Endothelial cell of umbilical vein (primary cell): Measurements from ENCODE around the gene ARMH1. TPM values are rescaled to one million over a fixed set of nuclear protein-coding genes. Genes with fewer than 3 reads are reported as not detected.

Experiments used
- BruUV-seq: library from RNA; stranded (reverse); fragments of 400-500 nt; replicated peaks from 2 replicates; lab custom pipeline; 2021; lab: Mats Ljungman, UMichigan
- CTCF ChIA-PET: fragments of 300-600, 350-600 bp; sonication (Branson Sonifier 250); formaldehyde crosslinking; loops from one replicate; lab custom pipeline; 2021; ENCODE audit warnings: antibody characterized with exemption, inconsistent platforms; lab: Charles Lee
- POLR2A ChIA-PET: fragments of 300-600, 350-600 bp; sonication (Branson Sonifier 250); formaldehyde crosslinking; loops from one replicate; lab custom pipeline; 2021; ENCODE audit warnings: antibody characterized with exemption, inconsistent platforms; lab: Charles Lee
- DNase-seq: peaks from one replicate; pipeline ENCODE4 v3.0.0-alpha.2; 2011; ENCODE audit warnings: low read depth, low spot score
- FAIRE-seq: peaks from 2 replicates; lab custom pipeline; 2011; peaks lifted over from hg19 to GRCh38; lab: Jason Lieb, UNC
- H2AFZ ChIP-seq: 2 replicates; pipeline ENCODE4 v1.6.0; 2012; ENCODE audit warnings: low read depth, low read length, control low read depth, inconsistent platforms
- H3K27ac ChIP-seq: 2 replicates; pipeline ENCODE4 v1.5.1; 2011; ENCODE audit warnings: low read depth, mild to moderate bottlenecking, control low read depth, low read length, moderate library complexity; ENCODE audit not compliant: insufficient read depth
- H3K27me3 ChIP-seq, 2 experiments: 2 replicates each; pipeline versions ENCODE4 v1.6.0 to v1.6.1; 2011; ENCODE audit warnings: low read length in 2 of 2, mixed read lengths in 1 of 2; ENCODE audit not compliant: control insufficient read depth in 2 of 2, insufficient read depth in 2 of 2
- H3K36me3 ChIP-seq, 2 experiments: 2 replicates in 1 of 2; 3 replicates in 1 of 2; pipeline ENCODE4 v1.5.1; 2011; ENCODE audit warnings: low read length in 2 of 2, mild to moderate bottlenecking in 1 of 2, moderate library complexity in 1 of 2; ENCODE audit not compliant: control insufficient read depth in 2 of 2, insufficient read depth in 2 of 2; ENCODE audit errors: extremely low read depth in 1 of 2
- H3K4me1 ChIP-seq: 3 replicates; pipeline ENCODE4 v1.5.1; 2011; ENCODE audit warnings: mild to moderate bottlenecking, low read length; ENCODE audit not compliant: control insufficient read depth, insufficient read depth; ENCODE audit errors: extremely low read depth
- H3K4me2 ChIP-seq: 2 replicates; pipeline ENCODE4 v1.6.1; 2011; ENCODE audit warnings: low read length, control low read depth, mixed read lengths; ENCODE audit not compliant: insufficient read depth
- H3K4me3 ChIP-seq, 3 experiments: fragments of 200-600 bp in 1 of 3; sonication (generic), shearing (Covaris generic) in 1 of 3; replicated peaks in 1 of 3; 2 replicates each; pipeline ENCODE4 v1.5.1; 2011 to 2016; ENCODE audit warnings: control low read depth in 3 of 3, low read length in 3 of 3, mild to moderate bottlenecking in 2 of 3, inconsistent platforms in 1 of 3, low read depth in 1 of 3, moderate library complexity in 1 of 3; ENCODE audit not compliant: insufficient read depth in 1 of 3
- H3K79me2 ChIP-seq: 2 replicates; pipeline ENCODE4 v1.6.0; 2012; ENCODE audit warnings: low read length, inconsistent platforms; ENCODE audit not compliant: control insufficient read depth, insufficient read depth
- H3K9ac ChIP-seq: replicated peaks from 2 replicates; pipeline ENCODE3; 2011; ENCODE audit warnings: low read length, control low read depth; ENCODE audit not compliant: insufficient read depth; ENCODE audit errors: extremely low read depth
- H3K9me1 ChIP-seq: replicated peaks from 3 replicates; pipeline ENCODE4 v1.6.0; 2011; ENCODE audit warnings: mild to moderate bottlenecking, low read length; ENCODE audit not compliant: control insufficient read depth, insufficient read depth; ENCODE audit errors: extremely low read depth
- H3K9me3 ChIP-seq: replicated peaks from 2 replicates; pipeline ENCODE4 v1.5.1; 2012; ENCODE audit warnings: low read length, inconsistent platforms; ENCODE audit not compliant: control insufficient read depth, insufficient read depth
- H4K20me1 ChIP-seq: replicated peaks from 2 replicates; pipeline ENCODE3; 2011; ENCODE audit warnings: mild to moderate bottlenecking, low read length; ENCODE audit not compliant: control insufficient read depth, insufficient read depth; ENCODE audit errors: extremely low read depth
- EZH2 ChIP-seq: IDR thresholded peaks from 2 replicates; pipeline ENCODE4 v1.6.1; 2012; ENCODE audit warnings: borderline replicate concordance, low read depth, mild to moderate bottlenecking, moderate library complexity, low read length, inconsistent platforms; ENCODE audit not compliant: severe bottlenecking
- FOS ChIP-seq: IDR thresholded peaks from 2 replicates; pipeline ENCODE4 v1.6.1; 2011; ENCODE audit warnings: mild to moderate bottlenecking, low read length, moderate library complexity, borderline replicate concordance; ENCODE audit not compliant: insufficient read depth
- JUN ChIP-seq: IDR thresholded peaks from 2 replicates; pipeline ENCODE4 v1.6.1; 2011; ENCODE audit warnings: borderline replicate concordance, low read depth; ENCODE audit not compliant: insufficient read length, insufficient read depth
- MYC ChIP-seq: IDR thresholded peaks from one replicate; pipeline ENCODE4 v1.6.1; 2011; ENCODE audit warnings: mild to moderate bottlenecking, low read depth, low read length
- POLR2A ChIP-seq: IDR thresholded peaks from 2 replicates; pipeline ENCODE4 v1.6.1; 2012; ENCODE audit warnings: low read depth, mild to moderate bottlenecking, control low read depth, low read length
- POLR2AphosphoS5 ChIP-seq: IDR thresholded peaks from 2 replicates; pipeline ENCODE4 v1.6.1; 2012; ENCODE audit warnings: low read depth, mild to moderate bottlenecking, control low read depth, low read length, moderate library complexity; ENCODE audit not compliant: insufficient read depth
- dilution Hi-C: fragments of 300-500 bp; cut with MboI; formaldehyde crosslinking; loops from one replicate; pipeline ENCODE4 v1.15.0; 2019; ENCODE audit warnings: low sequenced_read_pairs; ENCODE audit not compliant: extremely low pct_ligation_motif_present
- intact Hi-C: fragments of 100-400 bp; cut with micrococcal nuclease; formaldehyde crosslinking; loops from one replicate; pipeline ENCODE4 v1.10.0; 2022
- polyA plus RNA-seq, 4 experiments: library from polyadenylated mRNA; depleted of rRNA in 3 of 4; stranded (reverse) in 3 of 4; unstranded in 1 of 4; fragments of >200 nt; gene quantifications; 2 replicates each; pipeline versions ENCODE4 v1.2.1 to v1.2.3, GENCODE V29; 2011 to 2012; ENCODE audit warnings: missing spikeins in 1 of 4
- total RNA-seq: library from RNA; stranded (reverse); gene quantifications from 2 replicates; pipeline ENCODE4 v1.2.3, GENCODE V29; 2021
- TF ChIP-seq, protein P1 (sequence below): IDR thresholded peaks from 2 replicates; pipeline ENCODE4 v1.6.1; 2011; ENCODE audit not compliant: insufficient read depth, insufficient read length
- TF ChIP-seq, protein P2 (sequence below), 2 donors: IDR thresholded peaks; 1 replicate in 1 of 2; 2 replicates in 1 of 2; pipeline ENCODE4 v1.5.1; 2011; ENCODE audit warnings: low read length in 2 of 2, mild to moderate bottlenecking in 2 of 2, moderate library complexity in 2 of 2, control low read depth in 1 of 2, inconsistent platforms in 1 of 2, low read depth in 1 of 2; ENCODE audit not compliant: insufficient read depth in 1 of 2; ENCODE audit errors: extremely low read depth in 1 of 2

The ARMH1 gene
- total and polyA plus RNA-seq, 2 donors (not counting 3 experiments of a cell fraction or from before 2014, with no cell fraction given) = 0.17 TPM; not detected in 1

- H3K27ac ChIP-seq = no peak overlapping the region
- H3K4me2 ChIP-seq = no peak overlapping the region
- H3K36me3 ChIP-seq = no peaks in the 10 kb centered on the region
- ChIA-PET CTCF (interaction anchor here (0.8 to 1.5 kb wide), 2 partner anchors 12 to 23 kb away, joined by 3 to 6 read pairs; no protein-coding TSS in a partner anchor), POLR2A (no interaction called here)
- peaks cover 2% of the 10 kb centered on the region for H3K4me1 ChIP-seq
- intact Hi-C loops = no loop called here
- H3K27me3 ChIP-seq = peaks cover 2 to 4% of the 10 kb centered on the region in 2 experiments
- H3K9me1 ChIP-seq = no peaks in the 10 kb centered on the region
- no peaks in the 10 kb centered on the region for H3K79me2 ChIP-seq
- H3K9me3 ChIP-seq = no peaks in the 10 kb centered on the region
- dilution Hi-C loops = no loop called here
- DNase-seq (no peak), FAIRE-seq (no peak)
- no peaks in the 10 kb centered on the region for H4K20me1 ChIP-seq
- H3K4me3 ChIP-seq = no peak overlapping the region
- H3K9ac ChIP-seq = no peak overlapping the region
- TF ChIP-seq MYC (no peak), POLR2A (no peak), JUN (no peak), FOS (no peak), POLR2AphosphoS5 (no peak), EZH2 (no peak)
- TF ChIP-seq, protein P1, sequence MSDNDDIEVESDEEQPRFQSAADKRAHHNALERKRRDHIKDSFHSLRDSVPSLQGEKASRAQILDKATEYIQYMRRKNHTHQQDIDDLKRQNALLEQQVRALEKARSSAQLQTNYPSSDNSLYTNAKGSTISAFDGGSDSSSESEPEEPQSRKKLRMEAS = no peak
- TF ChIP-seq, protein P2, sequence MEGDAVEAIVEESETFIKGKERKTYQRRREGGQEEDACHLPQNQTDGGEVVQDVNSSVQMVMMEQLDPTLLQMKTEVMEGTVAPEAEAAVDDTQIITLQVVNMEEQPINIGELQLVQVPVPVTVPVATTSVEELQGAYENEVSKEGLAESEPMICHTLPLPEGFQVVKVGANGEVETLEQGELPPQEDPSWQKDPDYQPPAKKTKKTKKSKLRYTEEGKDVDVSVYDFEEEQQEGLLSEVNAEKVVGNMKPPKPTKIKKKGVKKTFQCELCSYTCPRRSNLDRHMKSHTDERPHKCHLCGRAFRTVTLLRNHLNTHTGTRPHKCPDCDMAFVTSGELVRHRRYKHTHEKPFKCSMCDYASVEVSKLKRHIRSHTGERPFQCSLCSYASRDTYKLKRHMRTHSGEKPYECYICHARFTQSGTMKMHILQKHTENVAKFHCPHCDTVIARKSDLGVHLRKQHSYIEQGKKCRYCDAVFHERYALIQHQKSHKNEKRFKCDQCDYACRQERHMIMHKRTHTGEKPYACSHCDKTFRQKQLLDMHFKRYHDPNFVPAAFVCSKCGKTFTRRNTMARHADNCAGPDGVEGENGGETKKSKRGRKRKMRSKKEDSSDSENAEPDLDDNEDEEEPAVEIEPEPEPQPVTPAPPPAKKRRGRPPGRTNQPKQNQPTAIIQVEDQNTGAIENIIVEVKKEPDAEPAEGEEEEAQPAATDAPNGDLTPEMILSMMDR (IDR thresholded peaks at IDR 0.05; ENCODE audit: extremely low read depth in 1 of 2, insufficient read depth in 1 of 2, low read depth in 1 of 2, low read length in 2 of 2) = no peak
- H2AFZ ChIP-seq = no peak overlapping the region
- BruUV-seq = no TSS peak
These were observed 31.4 kb downstream of the ARMH1 start for GRCh38 chr1:44705938-44706337.
